ENCODE measurements around the gene ADARB2.

ADARB2 gene

GRCh38 chr10:1406967-1407945, 330.1 kb downstream of the ADARB2 start:
- no peak for ATAC-seq (replicated peaks)
- no peak overlapping the region for H3K27ac Mint-ChIP-seq
- H3K4me1 Mint-ChIP-seq (ENCODE audit: low read depth in 2 of 2), result no peaks in the 10 kb centered on the region
- H3K36me3 Mint-ChIP-seq (ENCODE audit: insufficient read depth), result no peaks in the 10 kb centered on the region
- H3K27me3 Mint-ChIP-seq, result peaks cover 24 to 63% of the 10 kb centered on the region in 2 donors
- H3K4me3 Mint-ChIP-seq, result no peak overlapping the region
- no peak for DNase-seq
- H3K9me3 Mint-ChIP-seq, result no peaks in the 10 kb centered on the region

DNA sequence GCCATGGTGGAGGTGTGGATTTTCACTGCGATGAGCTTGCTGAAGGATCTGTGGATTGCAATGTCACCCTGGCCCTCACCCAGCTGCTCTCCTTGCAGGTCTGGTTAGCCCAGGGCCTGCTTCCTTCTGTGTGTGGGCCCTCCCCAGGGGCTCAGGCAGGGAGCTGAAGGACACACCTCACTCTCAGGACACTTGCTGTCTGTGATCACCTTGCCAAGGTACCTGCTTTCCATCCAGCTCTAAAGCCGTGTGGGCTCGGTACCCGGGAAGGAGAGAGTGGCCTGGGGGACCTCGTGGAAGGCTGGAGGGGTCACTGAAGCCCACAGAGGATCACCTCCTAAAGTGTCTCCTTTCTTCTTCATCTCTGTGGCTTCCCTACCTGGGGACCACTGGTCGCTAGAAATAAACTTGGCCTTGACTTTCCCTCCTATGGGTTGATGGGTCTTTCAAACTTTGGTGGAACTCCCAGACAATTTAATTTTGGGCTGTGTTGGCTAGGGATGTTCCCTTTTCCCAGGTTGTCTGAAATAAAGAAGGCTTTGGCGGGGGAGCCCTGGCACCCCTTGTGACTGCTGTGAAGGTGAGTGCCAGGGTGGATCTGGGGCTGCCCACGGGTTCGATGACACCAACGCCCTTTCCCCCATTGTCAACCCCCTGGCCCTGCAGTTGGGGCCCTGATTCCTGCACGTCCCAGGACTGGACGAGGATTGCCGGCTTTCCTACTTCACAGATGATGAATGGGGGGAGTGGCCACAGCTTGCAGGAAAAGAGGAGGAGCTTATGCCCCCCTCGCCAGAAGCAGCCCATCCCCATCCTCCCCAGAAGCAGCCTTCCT, 331.0 kb downstream of the ADARB2 start:
- ATAC-seq (replicated peaks), result no peak
- no peaks in the 10 kb centered on the region for H3K4me1 Mint-ChIP-seq (ENCODE audit: low read depth in 2 of 2)
- no peak overlapping the region for H3K27ac Mint-ChIP-seq
- H3K27me3 Mint-ChIP-seq, result peaks cover 24 to 69% of the 10 kb centered on the region in 2 donors
- DNase-seq, result no peak
- H3K36me3 Mint-ChIP-seq (ENCODE audit: insufficient read depth), result no peaks in the 10 kb centered on the region
- no peak overlapping the region for H3K4me3 Mint-ChIP-seq
- no peaks in the 10 kb centered on the region for H3K9me3 Mint-ChIP-seq

DNA sequence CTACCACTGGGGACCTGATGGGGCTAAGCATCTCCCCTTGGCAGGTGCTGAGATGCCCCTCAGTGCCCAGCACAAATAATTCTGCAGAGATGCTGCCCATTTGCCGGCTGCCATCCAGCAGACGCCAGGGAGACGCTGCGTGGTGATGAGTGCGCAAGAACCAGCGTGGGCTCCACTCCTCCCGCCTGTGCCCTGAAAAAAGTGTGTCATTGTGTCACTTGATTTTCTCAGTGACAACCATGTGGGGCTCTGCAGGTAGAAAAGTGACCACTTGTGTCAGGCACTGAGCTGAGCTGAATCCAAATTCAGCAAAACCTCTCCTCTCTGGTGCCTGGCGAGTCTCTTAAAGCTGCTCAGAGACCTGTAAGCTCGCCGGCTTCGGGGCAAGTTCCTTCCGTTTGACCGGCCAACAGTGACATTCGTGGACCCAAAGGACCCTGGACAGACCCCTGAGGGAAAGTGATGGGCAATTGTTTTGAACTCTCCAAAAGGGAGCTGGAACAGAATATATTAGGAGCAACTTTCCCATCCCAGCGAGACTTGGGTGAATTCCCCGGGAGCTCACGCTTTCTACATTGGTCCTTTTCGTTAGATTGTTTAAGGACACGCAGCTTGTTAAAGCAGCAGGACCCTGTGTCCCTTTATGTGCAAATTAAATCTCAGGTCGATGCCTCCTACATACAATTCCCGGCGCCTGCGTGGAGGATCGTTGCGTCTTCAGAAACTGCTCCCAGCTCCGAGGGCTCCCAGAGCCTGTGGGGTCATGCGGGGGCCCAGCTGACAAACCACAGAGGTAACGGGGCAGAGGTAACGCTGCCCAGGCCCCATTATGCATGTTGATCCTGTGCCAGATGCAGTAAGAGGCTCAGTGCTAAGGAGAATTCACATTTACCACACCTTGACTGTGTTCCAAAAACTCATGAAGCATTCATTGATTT, 332.7 kb downstream of the ADARB2 start:
- Mint-ChIP-seq H3K4me1 (ENCODE audit: low read depth in 2 of 2) (no peaks in the 10 kb centered on the region), H3K27me3 (peaks cover 24 to 71% of the 10 kb centered on the region in 2 donors), H3K27ac (no peak overlapping the region), H3K9me3 (no peaks in the 10 kb centered on the region), H3K4me3 (no peak overlapping the region), H3K36me3 (ENCODE audit: insufficient read depth) (no peaks in the 10 kb centered on the region)
- DNase-seq, result no peak
- ATAC-seq (replicated peaks), result no peak

DNA sequence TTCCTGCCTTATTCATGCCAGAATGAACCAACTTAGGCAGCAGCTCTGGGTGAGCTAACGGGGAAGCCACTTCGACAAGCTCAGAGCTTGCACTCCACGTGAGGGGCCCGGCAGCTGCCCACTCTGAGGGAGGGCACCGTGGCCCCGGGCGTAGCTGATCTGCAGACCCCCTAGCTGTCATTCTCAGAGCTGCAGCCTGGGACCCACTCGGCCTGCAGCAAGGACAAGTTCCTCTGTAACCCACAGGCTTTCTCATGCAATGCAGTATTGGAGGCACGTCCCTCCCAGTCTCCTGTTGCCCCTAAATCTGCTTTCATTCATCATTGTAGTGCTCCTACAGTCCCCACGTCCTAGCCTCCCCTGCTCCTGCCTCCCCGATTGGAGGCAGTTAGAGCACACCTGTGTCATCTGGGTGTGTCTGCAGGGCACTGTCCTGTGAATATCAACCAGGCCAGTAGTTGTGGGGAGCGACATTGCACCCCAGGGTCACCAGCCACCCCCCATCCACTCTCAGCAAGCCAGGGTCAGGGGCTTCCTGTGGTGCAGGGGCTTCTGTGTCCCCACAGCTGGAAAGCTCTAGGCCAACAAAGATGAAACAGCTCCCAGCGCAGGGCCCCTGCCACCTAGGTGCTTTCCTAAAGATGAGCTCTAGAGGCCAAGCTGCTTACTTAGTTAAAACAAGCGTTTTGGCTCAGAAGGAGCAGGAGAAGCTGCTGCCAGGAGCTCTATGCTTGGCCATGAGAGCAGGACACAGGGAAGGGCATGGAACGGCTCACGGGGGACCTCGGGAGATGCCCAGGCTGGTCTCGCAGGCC, 333.6 kb downstream of the ADARB2 start:
- H3K36me3 Mint-ChIP-seq (ENCODE audit: insufficient read depth), result no peaks in the 10 kb centered on the region
- no peak overlapping the region for H3K27ac Mint-ChIP-seq
- DNase-seq (no peak), ATAC-seq (replicated peaks) (no peak)
- no peaks in the 10 kb centered on the region for H3K4me1 Mint-ChIP-seq (ENCODE audit: low read depth in 2 of 2)
- H3K27me3 Mint-ChIP-seq, result peaks cover 28 to 71% of the 10 kb centered on the region in 2 donors
- no peaks in the 10 kb centered on the region for H3K9me3 Mint-ChIP-seq
- H3K4me3 Mint-ChIP-seq, result no peak overlapping the region

- DNase-seq, result no peak
- no peak overlapping the region for H3K4me3 Mint-ChIP-seq
- no peaks in the 10 kb centered on the region for H3K9me3 Mint-ChIP-seq
- H3K27ac Mint-ChIP-seq, result no peak overlapping the region
- peaks cover 28 to 78% of the 10 kb centered on the region in 2 donors for H3K27me3 Mint-ChIP-seq
- ATAC-seq (replicated peaks), result no peak
- no peaks in the 10 kb centered on the region for H3K36me3 Mint-ChIP-seq (ENCODE audit: insufficient read depth)
- no peaks in the 10 kb centered on the region for H3K4me1 Mint-ChIP-seq (ENCODE audit: low read depth in 2 of 2)
These were observed 334.4 kb downstream of the ADARB2 start for GRCh38 chr10:1402816-1403507.

- Mint-ChIP-seq H3K9me3 (no peaks in the 10 kb centered on the region), H3K4me3 (no peak overlapping the region), H3K27me3 (peaks cover 28 to 78% of the 10 kb centered on the region in 2 donors), H3K36me3 (ENCODE audit: insufficient read depth) (no peaks in the 10 kb centered on the region), H3K27ac (no peak overlapping the region), H3K4me1 (ENCODE audit: low read depth in 2 of 2) (no peaks in the 10 kb centered on the region)
- DNase-seq (no peak), ATAC-seq (replicated peaks) (no peak)
These were observed 335.1 kb downstream of the ADARB2 start for GRCh38 chr10:1402016-1402770.

DNA sequence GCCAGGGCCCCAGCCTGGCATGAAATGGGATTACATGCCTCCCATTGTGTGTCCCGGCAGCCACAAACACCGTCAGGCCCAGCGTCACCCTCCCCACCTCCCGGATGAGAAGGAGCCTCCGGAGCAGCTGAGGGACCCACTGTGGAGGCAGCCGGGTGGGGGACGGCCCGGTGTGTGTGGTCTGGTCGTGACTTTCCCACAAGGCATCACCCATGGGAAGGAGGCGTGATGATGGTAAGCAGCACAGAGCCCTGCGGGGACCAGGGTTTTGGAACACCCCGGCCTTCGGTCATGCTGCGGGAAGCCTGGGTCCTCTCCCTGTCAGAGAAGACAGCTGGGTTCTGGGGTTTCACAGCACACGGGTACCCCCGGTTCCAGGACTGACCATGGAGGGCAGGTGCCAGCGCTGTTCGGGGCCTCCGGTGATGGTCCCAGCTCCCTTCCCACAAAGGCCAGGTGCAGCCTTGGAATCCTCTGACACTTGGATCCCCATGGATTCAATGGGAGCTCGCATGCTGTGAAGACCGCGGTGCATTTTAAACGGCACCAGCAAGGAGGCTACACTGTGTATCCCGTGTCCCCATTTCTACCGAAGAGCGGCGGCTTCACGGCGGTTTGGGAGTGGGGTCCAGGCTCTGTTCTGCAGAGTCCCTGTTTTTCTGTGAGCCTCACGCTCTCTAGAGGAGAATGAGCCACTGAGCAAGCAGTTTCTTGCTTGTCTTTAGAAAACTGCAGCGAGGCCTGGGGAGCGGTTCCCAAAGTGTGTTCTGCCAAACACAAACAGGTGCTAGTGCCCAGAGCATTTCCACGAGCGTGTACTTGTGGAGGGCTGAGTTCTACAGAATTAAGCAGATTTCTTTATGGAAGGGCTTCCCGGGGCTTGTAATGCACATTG, 336.0 kb downstream of the ADARB2 start:
- ATAC-seq (replicated peaks) (no peak), DNase-seq (no peak)
- Mint-ChIP-seq H3K4me3 (no peak overlapping the region), H3K27ac (no peak overlapping the region), H3K27me3 (peaks cover 28 to 70% of the 10 kb centered on the region in 2 donors), H3K9me3 (no peaks in the 10 kb centered on the region), H3K4me1 (ENCODE audit: low read depth in 2 of 2) (no peaks in the 10 kb centered on the region), H3K36me3 (ENCODE audit: insufficient read depth) (no peaks in the 10 kb centered on the region)

DNA sequence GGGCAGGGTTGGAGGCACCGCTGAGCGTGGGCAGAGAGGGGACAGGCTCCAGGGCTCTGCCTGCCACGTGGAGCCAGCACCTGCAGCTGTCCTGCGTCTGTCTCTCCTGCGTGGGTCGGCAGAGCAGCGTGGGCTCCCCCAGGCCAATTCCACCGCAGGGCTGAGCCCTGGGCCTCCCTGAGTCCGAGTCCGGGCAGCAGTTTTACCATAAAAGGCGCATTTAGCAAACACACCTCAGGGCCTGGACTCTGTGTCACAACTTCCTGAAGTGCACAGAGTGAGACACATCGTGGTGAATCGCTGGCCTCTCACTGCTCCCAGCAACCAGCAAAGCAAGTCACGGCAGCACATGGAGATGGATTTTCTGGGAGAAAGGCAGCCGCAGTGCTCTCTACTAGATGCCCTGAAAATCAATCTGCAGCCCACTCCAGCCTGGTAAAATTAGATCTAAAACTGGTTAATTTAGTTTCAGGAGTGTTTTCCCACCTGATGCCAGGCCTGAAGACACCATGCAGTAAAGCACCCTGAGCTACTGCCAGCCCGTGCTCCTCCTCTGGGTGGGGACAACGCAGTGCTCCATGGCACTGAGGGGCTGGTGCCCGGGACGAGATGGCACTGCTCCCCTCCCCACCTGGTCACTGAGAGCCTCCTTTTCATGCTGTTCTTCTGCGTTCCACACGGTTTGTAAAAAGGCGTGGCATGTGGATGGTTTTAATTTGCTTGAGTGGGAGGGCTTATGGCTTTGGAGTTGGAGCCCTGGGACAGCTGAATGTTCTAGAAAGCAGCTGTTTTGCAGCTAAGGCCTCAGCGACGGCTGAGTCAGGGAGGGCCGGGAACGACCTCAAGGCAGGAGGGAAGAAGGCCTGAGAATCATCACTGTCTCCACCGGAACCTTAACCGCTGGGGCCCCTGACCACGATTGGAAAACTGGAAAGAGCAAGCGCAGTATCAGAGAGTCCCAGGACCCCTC, 336.9 kb downstream of the ADARB2 start:
- ATAC-seq (replicated peaks) (no peak), DNase-seq (no peak)
- Mint-ChIP-seq H3K27me3 (peaks cover 21 to 65% of the 10 kb centered on the region in 2 donors), H3K4me3 (no peak overlapping the region), H3K9me3 (no peaks in the 10 kb centered on the region), H3K36me3 (ENCODE audit: insufficient read depth) (no peaks in the 10 kb centered on the region), H3K4me1 (ENCODE audit: low read depth in 2 of 2) (no peaks in the 10 kb centered on the region), H3K27ac (no peak overlapping the region)

DNA sequence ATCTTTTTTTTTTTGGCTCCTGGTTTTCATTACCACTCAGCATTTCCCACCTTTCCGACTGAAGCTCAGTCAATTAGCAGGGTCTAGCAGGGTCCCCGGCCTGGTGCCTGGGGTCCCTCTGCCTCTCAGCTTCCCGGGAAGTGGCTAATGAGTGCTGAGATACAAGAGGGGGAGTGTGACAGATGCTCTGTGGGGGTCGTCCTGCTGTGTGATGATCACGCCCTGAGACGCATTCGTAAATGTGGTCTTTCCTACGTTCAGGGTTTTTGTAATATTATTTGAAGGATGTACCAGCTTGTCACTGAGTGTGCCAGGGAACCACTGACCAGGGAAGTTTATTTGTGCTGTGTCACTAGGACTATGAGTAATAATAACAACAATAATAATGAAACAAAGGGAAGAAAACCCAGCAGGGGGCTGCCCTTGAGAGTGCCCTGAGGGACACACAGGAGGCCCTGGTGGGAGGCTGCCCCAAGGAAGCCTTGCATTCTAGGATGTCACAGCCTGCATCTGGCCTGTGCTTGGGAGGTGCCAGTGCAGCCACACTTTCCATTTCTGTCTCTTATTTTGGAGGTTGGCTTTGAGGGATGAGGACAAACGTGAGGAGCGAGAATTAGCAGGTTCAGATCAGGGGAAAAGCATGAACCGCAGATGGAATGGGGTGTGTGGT, 337.8 kb downstream of the ADARB2 start:
- Mint-ChIP-seq H3K9me3 (no peaks in the 10 kb centered on the region), H3K4me1 (ENCODE audit: low read depth in 2 of 2) (no peaks in the 10 kb centered on the region), H3K27ac (no peak overlapping the region), H3K4me3 (no peak overlapping the region), H3K36me3 (ENCODE audit: insufficient read depth) (peaks cover 4% of the 10 kb centered on the region), H3K27me3 (peaks cover 21 to 57% of the 10 kb centered on the region in 2 donors)
- DNase-seq, result no peak
- ATAC-seq (replicated peaks), result no peak
